HG02981 (cell line): ENCODE results near the gene TRHDE.

Source experiments
- ATAC-seq: cut with Tn5 transposase; IDR thresholded peaks from one replicate; pipeline ENCODE4 v1.9.1; 2021; ENCODE audit warnings: mild to moderate bottlenecking, moderate library complexity; ENCODE audit not compliant: unreplicated experiment

The TRHDE gene

DNA sequence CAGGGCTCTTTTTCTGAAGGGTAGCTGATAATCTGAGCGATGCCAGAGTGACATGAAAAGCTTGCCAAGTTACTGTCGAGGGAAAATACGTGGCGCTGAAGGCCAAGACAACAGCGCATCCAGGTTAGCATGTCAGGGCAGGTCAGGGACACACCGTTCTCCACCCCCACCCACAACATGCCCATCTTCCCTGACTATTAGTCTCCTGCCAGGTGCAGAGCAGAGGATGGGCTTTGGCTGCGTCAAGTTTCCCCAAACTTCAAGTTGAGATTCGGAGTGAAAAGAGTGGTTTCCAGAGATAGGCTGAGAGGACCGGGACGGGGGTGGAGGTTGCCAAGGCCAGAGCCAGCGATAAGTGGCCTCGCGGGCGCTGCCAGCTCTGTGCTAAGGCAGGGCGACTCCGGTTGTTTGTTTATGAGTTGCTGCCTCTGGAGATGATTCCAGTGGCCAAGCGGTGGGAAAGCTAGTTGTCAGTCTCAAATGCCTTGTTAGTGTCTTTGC is 1.7 kb downstream of the TRHDE start:
- ATAC-seq, result no peak

DNA sequence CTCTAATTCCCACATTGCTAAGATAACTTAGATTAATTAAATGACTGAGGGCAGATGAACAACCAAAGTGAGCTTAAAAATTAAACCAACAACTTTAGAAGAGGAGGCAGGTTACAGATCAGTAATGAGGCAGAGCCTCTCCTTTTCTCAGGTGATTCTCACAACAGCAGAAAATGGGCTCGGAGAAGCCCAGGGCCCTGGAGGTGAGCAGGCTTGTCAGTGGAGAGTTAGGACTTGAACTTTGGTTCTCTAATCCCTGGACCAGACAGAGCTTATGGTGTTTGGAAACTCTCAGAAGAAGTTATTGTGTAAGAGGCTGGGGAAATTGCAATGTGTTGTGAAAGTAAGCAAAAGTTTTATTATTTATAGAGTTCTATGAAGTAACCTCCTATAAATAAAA is 2.8 kb downstream of the TRHDE start:
- no peak for ATAC-seq

DNA sequence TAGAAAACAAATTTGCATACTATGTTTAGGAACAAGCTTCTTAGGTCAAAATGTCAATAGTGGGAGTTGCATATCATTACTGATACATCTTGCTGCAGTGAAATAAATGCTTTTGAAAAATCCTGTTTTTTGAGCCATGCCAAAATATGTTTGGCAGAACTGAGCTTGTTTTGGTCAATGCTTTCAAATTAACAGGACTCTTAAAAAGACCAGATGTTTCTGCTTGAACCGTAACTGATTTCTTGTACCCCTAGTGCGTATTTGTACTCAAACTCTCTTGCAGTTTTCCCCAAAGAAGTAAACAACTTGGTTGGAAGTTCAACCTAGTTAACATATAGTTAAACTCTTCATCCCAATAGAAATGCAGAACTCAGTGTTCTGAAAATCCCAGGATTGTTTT is 3.4 kb downstream of the TRHDE start:
- no peak for ATAC-seq

DNA sequence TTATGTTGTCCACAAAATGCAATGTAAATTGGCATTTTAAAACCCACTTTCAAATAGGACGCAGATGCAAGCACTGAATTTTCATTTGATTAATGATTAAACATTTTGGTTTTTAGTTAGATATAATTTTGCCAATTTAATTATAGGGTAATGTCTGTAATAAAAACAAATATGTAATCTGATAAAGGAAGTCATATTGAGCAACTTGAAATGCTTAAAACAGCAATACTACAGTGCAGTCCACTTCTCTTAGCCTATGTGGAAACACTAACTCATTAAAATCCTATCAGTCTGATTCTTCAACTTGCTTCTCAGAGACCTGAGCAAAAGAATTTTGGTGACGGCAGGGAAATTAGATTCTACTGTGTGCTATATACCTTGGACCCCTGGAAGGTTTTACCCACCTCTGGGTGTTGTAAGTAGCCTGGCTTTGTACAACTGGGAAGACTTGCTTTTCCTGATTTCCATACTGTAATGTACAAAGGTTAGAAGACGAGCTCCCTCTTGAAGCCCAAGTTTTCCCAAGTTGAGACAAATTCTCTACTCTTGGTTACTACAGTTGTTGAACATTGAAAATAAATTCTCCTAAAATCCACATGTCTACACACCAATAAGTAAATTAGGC is 4.1 kb downstream of the TRHDE start:
- no peak for ATAC-seq

DNA sequence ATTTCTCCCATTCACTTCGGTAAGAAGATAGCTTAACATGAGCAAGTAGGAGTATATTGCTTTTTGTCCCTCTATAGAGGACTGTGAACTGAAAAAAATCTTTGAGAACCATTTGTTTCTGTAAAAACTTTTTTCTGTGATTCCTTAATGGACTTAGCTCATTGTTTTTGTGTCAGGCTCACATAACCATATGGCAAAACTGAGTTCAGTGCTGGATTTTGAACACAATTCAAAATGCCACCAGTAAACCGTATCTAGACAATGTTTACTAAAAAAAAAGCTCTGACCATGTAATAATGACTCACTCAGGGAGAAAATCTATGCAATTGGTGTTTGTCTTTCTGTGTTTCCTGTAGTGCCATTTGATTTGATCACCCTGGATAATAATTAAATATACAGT is 5.2 kb downstream of the TRHDE start:
- no peak for ATAC-seq

DNA sequence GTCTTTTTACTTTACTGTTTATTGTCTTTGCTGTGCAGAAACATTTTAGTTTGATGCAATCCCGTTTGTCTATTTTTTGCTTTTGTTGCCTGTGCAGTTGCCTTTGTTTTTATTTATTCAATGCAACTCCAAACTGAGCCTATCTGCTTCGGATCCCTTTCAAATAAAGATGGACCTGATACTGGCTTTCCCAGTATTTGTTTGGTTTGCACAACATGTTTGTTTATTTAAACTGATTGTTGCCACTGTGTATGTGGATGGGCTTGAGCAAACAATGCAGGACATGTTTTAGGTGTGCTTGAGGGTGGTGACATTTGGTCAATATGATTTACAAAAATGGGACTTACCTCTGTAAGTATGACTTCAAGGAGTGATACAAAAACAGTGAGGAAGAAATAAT is 6.7 kb downstream of the TRHDE start:
- ATAC-seq, result no peak

DNA sequence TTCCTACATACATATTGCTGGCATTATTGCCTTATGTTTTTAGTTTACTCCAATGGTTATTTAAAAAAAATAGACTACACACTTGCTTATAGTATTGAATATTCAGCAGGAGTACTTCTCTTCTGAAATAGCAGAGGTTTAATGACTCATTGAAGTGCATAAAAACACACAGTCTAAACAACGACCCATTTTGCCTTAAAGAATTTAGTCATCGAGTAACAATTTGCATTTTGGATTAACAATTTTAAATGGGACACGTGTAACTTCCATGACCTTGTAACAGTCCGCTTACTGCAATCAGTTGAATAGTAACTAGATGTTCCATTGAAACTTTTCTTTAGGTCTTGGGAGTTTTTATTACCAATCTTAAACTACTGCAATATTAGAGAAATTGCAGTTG is 9.0 kb downstream of the TRHDE start:
- ATAC-seq, result no peak

DNA sequence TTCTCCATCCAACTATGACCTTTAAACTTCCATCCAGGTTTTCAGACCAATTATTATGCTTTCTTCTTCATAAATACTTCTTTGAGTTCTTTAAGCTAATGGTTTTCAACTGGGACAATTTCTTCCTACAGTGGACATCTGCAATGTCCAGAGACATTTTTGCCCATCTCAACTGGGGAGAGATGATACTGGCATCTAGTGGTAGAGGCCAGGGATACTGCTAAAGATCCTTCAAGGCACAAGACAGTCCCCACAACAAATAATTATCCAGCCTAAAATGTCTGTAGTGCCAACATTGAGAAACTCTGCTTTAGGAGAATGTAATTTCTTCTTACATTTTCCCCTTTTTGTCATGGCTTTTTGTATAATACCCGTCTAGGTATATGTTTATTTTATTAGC is 10.6 kb downstream of the TRHDE start:
- ATAC-seq, result no peak

DNA sequence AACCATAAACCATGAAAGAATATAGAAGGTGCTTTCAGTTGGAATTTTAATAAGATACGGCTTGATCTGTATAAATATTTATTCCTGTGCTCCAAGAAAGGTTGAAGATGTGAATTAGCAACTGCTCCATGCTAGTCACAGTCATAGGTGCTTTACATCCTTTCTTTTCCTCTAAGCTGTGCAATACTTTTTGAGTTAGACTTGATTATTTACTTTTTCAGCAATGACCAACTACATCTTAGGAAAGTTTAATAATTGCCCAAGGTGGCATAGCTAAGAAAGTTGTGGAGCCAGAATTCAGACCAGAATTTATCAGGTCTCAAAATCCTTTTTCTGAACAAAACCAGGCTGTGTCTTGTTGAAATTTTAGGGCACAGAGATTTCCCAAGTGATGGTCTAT is 13.7 kb downstream of the TRHDE start:
- no peak for ATAC-seq

DNA sequence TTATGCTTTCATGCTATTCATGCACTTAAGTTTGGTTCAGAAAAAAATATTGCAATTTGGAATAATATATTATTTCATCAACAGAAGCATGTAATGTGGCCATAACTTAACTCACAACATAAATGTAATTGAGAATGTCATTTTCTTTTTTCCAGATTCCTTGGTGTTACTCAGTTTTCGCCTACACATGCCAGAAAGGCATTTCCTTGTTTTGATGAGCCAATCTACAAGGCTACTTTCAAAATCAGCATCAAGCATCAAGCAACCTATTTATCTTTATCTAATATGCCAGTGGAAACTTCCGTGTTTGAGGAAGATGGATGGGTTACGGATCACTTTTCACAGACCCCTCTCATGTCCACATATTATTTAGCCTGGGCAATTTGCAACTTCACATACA is 14.4 kb downstream of the TRHDE start:
- ATAC-seq, result no peak

DNA sequence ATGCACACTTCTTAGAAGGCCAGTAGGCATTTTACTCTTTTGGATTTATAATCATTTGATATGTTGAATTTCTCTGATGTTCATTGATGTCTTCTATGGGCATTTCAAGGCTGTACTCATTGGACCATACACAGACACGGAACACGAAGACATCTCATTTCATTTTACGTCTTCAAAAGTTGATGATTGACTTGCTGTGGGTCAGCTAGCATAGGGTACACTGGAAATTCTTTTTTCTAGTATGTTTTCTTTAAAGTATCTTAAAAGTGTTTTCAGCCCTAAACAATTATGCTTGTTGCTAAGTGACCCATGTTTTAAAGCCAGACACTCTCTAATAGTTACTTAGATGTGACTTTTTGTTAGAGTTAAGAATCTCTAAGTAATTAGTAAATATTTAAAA is 16.3 kb downstream of the TRHDE start:
- ATAC-seq, result no peak

DNA sequence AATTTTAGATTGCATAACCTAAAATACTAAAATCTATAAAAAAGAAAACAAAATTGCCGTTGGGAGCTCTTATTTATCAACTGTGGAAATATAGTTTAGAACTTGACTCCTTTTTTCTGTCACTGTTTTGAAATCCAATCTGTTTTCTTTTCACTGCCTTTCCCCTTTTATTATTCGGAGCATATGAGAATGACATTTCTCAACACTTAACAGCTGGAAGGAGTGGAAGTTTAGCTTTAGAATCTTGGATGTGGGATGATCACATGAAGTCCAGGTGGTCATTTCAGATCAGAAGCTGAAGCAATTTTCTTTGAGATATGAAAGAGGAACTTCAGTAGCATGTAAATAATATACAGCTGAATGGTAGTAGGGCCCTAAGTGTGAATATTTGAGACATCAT is 16.7 kb downstream of the TRHDE start:
- ATAC-seq, result no peak

DNA sequence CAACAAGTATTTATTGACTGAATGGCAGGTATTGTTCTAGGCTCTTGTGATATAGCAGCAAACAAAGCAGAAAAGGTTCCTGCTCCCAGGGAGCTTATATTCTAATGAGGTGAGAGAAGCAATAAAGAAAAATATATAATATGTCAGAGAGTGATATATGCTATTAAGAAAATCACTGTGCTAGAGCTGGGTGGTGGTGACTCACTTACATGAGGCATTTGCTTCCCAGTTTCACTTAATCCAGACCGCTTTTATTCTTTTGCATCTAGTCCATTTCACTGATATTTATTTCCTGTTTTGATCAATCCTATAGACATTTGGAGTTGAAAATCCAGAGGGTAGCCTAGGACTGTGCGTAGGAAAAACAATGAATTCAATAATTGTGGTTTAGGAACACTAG is 17.5 kb downstream of the TRHDE start:
- no peak for ATAC-seq

DNA sequence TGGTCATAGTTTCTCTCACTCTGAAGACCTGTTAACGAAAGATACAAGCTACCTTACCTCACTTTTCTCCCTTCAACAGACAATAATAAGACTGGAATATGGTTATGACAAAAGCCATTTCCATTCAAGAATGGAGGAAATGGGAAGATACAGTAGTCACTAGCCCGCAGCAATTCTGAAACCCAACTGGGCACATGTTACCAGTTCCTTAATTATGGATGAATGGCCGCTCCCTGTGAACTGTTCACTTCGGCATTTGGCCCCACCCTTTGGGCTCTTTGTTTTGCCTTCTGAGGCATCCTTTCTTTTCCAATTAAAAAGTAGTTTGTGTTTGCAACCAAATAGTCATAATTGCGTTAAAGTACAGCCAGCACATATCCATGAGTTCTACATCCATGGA is 19.0 kb downstream of the TRHDE start:
- no peak for ATAC-seq

DNA sequence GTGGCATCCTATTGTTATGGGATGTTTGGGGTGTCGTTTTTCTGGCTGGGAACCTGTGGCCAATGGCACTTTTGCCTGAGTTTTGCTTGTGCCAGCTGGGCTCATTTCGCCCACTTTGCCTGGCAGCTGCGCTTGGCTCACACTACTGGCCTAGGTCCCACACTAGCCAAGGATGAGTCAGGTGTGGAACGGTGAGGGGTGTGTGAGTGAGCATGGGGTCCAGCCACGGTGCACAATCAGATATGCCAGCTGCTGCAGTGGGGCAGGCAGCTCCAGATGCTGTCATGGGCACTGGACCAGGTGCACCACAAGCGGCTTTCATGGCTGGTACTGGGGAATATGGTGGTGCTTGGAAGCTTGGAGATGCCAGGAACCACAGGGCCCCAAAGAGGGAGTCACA is 21.5 kb downstream of the TRHDE start:
- ATAC-seq, result no peak

DNA sequence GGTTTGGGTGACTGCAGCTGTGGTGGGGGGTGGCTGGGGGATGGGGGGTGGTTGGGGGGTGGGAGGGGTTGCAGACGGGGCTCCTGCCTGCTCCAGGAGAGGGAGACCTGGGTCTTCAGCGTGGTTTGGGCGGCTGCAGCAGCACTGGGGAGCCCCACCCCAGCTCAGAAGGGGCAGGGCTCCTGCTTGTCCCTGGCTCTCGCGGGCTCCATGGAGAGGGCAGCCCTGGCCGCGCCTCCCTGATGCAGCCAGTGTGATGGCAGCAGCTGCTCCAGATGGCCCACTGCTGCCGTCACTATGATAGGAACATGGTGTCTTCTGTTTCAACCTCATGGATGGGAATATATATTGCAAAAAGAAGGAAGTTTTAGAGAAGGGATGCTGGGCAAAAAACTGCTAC is 22.9 kb downstream of the TRHDE start:
- no peak for ATAC-seq

DNA sequence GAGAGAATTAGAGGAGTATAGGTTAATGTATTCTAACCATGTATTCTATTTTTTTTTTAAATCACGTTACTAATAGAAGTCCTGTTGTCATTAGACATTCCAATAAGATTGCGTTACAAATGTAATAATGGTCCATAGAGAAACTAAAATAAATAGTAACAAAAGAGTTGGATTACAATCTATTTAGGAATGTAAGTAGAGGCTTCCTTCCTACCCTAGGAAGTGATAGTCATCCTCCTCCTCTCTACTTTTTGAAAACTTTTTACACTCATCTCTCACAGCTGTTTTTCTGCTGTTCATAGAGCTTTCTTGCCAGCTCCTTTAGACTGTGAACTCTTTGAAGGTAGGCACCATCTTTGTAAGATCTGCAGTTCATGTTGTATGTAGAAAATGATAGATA is 23.6 kb downstream of the TRHDE start:
- ATAC-seq, result no peak

DNA sequence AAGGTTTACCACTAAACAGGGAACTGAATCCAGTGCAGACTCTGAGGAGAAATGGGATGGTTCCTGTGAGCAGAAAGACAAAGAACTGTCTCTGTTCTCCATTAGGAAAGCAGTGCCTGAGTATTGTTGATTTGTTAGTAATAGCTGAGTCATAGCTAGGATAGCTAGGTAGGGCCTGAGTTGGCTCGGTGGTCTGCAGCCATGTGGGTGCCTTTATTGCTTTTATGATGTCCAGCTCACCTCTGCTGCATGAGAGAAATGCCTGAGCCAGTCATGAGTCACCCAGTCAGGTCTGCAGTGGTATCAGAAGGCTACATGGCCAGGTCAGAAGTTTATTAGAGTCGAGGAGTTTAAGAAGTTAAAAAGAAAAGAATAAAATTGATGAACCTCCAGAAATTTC is 24.2 kb downstream of the TRHDE start:
- ATAC-seq, result no peak

DNA sequence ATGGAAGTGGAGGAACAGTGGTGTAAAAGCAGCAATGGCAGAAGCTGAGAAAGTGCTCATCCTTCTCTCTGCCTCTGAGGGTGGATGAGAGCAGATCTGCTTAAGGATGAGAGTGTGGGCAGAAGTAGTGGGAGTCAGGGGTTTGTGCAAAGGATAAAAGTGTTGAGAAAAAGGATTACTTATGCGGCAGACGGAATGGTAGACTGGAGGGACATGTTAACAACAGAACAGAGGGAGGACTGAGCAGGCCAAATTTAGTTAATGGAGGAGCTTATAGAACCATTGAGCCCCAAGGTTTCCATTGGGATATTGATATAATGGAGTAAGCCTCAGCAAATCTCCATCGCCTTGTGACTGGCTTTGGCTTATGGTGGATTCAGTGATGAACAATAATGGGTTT is 25.5 kb downstream of the TRHDE start:
- no peak for ATAC-seq

DNA sequence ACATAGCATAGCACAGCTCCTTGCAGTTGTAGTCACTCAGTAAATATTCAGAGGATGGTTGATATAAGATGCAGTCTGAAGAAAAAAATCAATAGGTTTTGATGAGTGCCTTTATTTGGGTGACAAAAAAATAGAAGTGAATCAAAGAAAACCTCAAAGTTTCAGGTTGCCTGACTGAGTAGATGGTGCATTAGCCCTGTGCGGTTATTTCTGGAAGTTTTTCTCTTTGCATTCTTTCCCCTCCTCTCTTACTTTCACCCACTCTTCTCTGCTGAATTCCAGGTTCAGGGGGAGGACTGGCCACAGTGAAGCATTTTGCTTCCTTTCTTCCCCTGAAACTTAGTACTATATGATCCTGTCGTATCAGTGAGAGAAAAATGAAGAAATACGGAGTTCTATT is 28.6 kb downstream of the TRHDE start:
- no peak for ATAC-seq

DNA sequence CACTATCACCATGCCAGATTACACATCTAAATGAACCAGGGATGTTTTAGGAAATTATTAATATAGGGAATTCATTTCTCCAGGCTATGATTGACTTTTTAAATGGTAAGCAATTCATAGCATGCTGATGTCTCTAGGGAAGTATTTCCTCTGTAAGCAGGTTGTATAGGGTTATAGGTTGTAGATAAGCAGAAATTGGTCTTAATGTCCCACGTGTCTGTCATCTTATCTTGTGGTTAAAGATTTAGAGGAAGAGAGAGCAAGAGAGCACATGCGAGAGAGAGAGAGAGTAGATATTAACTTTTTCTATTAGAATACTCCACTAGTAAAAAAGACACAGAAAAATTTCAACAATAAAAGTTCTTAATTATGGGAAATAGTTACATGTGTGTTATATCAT is 32.6 kb downstream of the TRHDE start:
- no peak for ATAC-seq

DNA sequence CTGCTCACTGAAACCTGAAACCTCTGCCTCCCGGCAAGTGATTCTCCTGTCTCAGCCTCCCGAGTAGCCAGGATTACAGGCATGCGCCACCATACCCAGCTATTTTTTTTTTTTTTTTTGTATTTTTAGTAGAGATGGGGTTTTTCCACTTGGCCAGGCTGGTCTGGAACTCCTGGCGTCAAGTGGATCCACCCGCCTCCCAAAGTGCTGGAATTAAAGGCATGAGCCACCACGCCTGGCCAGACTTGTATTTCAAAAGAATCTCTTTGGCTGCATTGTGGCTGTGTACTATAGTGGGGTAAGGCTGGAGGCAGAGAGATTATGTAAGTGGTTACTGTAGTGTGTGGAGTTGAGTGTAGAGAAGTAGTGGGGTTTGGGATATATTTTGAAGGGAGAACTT is 35.1 kb downstream of the TRHDE start:
- ATAC-seq, result no peak

DNA sequence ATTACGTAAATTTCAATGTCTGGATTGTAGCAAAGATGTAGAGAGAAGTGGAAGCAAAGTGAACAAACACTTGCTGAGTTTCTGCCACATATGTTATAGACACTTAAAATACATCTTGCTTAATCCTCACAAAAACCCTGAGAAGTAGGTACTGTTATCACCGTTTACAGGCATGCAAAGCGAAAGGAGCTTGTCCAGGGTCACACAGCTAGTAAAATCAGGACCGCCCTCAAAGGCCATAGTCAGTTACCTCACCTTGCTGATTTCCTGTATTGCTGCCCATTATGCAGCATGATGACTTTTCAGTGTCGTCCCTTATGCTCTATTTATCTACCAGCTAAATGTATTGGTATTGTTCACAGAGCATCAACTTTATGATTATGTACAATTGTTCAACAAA is 39.8 kb downstream of the TRHDE start:
- ATAC-seq, result no peak

DNA sequence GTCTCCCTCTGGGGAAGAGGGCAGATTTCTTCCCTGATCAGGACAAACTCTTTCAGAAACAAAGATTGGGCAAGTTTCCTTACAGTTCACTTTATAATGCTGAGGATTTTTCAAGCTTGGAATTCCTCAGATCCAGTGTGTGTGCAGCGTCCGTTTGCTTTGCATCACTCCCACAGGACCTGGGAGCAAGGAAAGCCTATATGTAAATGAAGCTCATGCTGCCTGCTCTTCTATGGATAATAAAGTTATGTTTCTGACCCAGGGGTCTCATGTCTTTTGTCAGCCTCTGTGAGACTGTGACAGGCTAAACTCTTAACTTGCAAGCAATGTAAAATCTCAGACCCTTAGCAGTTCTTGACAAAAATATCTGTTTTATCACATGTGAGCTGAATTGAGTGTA is 41.6 kb downstream of the TRHDE start:
- ATAC-seq, result no peak
